ENCODE data around the gene OSTN.
"Not testable (repeated sequence)": the region's sequence is repeated elsewhere in the genome, so short reads cannot be mapped to it uniquely, and the experiment has no call there.

The OSTN gene

DNA sequence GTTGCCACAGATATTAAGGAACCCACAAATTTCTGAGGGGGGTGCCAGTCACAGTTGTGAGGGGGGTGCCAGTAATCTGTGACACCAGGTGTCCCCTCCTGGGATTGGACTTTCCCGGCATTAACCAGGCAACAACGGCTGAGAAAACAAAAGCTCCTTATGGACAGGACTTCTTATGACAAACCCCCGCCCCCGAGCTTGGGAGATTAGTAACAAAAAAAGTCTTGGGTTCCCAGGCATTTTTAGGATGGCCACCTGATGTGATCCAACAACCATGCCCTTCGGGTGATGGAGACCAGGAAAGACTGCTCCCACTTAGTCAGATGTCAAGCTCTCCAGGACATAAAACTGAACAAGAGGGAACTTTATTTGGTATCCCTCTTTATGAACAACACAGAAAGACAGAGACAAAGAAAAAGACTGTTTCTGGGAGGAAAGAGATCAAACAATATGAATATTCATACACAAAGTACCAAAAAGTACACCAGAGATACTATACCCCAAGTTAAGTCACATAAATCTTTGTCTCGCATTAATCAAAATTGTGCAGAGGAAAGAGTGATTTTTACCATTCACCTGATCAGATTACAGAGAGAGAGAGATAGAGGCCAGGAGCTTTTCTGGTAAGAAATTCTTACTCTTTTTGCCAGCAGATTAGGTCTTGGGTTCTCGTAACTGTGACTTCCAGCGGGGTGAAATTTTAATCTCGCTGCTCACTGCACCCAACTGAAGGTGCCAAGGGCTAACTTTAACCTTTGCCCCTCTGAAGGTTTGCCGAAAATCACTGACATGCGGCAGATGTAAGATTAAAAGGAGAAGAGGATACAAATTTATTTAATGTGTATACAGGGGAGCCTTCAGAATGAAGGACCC lies 61.6 kb downstream of the OSTN start:
- H3K27ac ChIP-seq = no peak overlapping the region
- H3K4me3 ChIP-seq = no peak overlapping the region

DNA sequence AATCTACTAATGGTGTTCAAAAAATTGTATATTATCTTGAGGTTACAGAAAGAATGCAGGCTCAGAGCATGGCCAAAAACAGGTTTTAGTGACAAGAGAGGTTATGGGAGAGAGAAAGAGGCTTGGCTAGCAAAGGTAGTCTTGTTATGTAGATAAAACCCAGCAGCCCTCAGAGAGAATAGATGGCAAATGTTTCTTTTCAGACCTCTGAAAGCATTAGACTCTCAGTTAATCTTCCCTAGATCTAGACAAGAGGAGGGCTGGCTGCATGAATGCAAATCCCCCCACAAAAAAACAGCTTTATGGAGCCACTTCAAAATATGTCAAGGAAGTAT lies 62.2 kb downstream of the OSTN start:
- Histone ChIP-seq H3K4me3 (no peak overlapping the region), H3K27ac (no peak overlapping the region)

DNA sequence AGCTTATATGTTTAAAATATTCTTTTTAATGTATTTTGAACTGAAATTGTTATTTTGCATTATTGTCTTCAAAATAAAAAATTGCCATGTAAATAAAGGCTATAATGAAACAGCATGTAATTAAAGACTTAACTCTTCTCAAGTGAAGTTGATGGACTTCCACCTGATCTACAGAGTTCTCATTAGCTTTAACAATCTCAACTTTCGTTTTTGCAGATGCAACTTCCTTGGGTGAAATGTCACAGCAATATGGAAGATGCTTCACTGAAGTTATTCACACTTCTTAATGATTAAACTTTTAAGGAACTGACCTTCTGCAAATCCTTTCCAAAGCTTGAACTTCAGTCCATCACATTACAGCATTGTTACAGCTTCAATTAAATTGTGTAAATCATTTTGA lies 63.6 kb downstream of the OSTN start:
- Histone ChIP-seq H3K27ac (no peak overlapping the region), H3K4me3 (no peak overlapping the region)

DNA sequence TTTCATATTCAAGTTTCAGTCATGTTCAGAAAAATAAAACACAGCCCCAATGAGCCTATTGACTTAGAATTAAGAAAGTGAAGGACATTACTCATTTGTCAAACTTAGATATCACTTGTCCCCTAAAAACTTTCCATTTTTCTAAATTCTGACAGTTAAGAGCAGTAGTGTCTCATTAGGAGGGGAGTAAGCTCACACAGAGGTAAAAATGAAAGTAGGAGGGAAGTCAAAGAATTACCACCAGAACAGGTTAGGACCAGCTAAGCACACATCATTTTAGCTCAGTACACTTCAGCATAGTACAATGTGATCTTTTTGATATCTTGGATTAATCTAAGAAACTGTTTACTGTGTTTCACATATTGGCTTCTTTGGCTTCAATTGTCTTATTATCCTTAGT lies 64.3 kb downstream of the OSTN start:
- H3K4me3 ChIP-seq = no peak overlapping the region
- no peak overlapping the region for H3K27ac ChIP-seq

DNA sequence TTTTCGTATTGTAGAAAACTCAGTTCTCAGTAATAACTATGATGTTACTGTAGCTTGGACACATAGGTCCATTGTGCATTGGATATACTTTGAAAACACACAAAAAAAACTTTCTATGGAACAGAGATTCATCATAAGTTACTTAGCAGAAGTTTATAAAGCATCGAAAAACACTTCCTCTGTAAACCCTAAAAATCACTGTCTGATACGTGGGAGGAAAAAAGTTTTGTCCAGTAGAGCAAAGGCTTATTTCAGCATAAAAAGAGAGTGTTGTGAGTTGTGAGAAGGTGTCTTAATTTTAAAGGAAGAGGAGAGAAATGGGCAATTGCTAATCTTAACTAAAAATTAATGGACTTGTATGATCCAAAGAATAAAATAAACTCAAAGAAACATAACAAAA lies 64.8 kb downstream of the OSTN start:
- Histone ChIP-seq H3K27ac (no peak overlapping the region), H3K4me3 (no peak overlapping the region)

DNA sequence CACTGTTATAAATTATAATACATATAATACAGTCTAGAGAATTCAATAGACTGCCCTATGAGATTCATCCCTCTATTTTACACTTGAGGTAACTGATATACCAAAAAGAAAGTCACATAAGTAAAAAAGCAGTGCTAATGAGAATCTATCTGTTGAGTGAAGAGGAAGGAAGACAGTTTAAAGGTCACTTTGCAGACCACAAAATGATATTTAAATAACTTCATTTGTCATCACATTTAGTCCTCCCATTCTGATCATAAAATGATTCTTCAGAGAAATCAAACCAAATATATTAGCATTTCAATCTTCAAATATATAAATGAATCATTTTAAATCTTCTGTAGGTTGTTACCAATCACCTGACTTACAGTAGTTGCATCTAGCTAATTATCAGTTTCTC lies 69.7 kb downstream of the OSTN start:
- Histone ChIP-seq H3K4me3 (no peak overlapping the region), H3K27ac (no peak overlapping the region)

DNA sequence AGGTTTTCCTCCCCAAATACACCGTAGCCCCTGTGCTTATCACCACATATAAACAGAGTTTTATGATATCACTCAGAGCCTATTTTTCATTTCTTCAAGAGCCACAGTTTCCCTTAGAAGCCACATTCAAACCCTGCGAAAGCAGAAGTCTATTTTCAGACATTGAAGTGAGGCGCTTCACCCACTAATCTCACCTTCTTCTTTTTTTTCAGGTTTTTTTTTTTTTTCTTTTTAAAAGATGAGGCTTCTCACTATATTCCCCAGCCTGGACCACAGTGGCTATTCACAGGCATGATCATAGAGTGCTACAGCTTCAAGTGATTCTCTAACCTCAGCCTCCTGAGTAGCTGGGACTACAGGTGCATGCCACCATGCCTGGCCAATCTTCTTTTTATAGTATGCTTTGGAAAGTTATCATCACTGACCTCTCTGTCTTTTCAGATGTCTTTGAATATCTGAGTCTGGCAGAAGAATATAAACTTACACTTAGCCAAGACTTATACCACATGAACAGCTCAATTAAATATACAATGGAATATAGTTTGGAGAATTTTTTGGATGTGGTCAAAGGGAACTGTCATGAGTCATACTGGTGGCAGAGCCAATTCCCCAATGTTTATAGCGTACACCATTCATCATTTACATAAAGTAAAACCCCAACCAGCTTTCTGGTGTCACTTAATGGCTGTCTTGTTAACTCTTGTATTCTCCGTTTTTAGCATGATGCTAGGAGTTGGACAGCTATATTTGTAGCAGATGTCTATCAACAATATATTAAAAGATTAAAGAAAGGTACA lies 70.4 kb downstream of the OSTN start:
- no peak overlapping the region for H3K27ac ChIP-seq
- no peak overlapping the region for H3K4me3 ChIP-seq

DNA sequence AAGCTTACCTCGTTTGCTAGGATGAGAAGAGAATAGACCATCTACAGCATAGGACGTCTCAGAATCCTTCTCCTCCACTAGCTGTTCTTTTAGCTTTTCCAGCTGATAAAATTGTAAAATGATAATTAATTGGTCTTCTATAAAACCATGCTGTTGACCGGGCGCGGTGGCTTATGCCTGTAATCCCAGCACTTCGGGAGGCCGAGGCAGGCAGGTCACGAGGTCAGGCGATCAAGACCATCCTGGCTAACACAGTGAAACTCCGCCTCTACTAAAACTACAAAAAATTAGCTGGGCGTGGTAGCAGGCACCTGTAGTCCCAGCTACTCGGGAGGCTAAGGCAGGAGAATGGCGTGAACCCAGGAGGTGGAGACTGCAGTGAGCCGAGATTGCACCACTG lies 76.2 kb downstream of the OSTN start:
- H3K27ac ChIP-seq, H3K4me3 ChIP-seq: not testable (repeated sequence)

DNA sequence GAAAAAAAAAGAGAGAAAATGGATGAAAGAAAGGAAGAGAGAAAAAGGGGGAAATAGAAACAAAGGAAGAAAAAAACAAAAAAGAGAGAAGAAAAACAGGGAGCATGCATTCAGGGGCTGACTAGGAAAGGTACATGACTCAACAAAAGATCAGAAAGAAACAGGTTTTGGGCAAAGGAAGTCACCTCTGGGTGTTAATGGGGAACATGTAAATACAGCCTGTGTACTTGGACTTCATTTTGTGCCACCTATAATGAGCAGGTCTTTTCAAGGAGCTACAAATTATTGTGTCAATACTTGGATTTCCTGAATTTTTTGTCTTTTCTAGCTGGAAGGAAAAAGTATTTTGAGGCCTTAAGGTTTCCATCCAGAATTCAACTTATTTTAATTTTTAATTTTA lies 76.7 kb downstream of the OSTN start:
- no peak overlapping the region for H3K27ac ChIP-seq

DNA sequence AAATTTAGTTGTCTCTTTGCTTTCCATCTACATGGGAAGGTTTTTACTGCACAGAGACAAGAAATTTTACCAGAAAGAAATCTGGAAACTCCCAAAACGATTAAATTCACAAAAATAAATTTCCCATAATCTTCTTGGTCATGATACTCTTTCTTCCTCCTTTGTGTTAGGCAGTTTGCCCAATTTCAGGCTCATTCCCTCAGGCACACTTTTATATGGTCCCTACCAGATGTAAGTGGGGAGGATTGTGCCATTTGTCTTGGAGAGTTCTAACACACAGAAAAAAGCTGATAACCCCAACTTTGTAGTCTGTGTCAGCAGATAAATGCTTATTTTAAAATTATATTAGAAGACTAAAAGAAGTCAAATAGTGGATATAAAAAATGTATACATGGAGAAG lies 81.1 kb downstream of the OSTN start:
- Histone ChIP-seq H3K27ac (no peak overlapping the region), H3K4me3 (no peak overlapping the region)

More for the DNA sequence above, 76.7 kb downstream of the OSTN start:
- H3K4me3 ChIP-seq = no peak overlapping the region

DNA sequence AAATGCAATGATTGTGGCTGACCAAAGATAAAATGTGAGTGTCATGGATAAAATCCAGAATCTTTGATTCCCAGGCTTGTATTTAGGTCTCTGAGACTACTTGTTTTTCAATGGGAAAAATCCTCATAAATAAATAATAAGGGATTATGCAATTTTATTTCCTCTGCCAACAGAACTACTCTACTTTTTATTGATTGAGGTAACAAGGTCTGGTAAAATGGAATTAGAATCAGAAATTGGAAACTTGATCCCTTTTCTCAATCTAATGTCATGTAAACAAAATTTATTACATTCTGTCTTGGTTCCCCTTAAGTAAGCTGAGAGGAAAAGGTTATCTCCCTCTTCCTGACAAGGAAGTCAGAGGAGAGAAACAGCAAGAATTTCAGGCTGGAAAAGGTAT lies 81.8 kb downstream of the OSTN start:
- no peak overlapping the region for H3K4me3 ChIP-seq
- H3K27ac ChIP-seq = no peak overlapping the region

DNA sequence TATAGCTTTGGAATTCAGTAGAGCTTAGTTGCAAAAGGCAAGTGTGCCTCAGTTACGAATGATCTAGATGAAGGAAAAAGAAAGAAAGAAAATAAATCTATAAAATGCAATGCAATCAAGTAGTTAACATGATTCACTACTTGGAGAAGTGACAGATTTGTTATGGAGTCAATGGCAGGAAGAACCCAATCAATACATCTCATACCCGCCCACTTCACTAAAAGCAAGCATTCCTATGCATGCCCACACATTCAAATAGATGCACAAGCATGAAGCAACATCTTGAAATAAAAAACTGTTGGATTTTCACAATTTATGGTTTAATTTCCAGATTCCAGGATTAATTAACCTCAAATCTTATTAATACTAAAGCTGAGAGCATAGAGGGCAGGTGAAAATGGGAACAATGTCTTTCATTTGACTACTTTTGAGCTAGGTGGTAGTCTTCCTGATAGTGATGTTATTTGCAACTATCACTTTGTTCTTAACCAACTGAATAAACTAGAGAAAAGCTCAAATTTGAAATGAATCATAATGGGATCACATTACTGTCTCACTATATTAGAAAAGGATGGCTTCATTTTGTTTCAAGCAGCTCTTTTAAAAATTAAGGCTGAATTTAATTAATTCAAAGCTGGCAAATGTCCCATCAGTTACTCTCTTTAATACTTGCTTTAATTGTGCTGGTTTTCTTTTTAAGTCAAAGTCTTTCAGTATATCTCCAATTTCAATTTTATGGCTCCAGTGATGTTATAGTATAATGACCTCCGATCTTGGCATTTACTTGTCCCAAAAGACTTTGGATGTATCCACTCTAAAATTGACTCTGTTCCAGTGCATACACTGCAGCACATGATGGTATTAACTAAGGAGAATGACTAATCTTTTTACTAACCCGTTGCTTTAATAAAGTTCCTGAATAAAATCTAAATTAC lies 83.5 kb downstream of the OSTN start:
- Histone ChIP-seq H3K4me3 (no peak overlapping the region), H3K27ac (no peak overlapping the region)

DNA sequence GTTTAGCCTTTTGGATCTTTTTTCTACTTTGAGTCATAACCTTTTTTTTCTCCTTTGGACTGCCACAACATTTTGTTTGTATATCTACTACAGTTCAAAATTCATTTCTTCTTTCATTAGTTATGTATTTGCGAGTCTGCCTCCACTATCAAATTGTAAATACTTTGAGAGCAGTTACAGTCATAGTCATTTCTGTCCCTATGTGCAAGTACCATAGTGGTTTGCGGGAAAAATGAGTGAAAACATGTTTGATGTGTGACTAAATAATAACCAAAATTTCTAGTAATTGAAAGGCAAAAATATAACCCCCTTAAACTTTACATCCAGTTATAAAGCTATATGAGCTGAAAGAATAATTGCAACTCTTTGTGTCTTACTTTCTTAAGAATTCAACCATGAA lies 84.4 kb downstream of the OSTN start:
- H3K4me3 ChIP-seq = no peak overlapping the region
- H3K27ac ChIP-seq = no peak overlapping the region

DNA sequence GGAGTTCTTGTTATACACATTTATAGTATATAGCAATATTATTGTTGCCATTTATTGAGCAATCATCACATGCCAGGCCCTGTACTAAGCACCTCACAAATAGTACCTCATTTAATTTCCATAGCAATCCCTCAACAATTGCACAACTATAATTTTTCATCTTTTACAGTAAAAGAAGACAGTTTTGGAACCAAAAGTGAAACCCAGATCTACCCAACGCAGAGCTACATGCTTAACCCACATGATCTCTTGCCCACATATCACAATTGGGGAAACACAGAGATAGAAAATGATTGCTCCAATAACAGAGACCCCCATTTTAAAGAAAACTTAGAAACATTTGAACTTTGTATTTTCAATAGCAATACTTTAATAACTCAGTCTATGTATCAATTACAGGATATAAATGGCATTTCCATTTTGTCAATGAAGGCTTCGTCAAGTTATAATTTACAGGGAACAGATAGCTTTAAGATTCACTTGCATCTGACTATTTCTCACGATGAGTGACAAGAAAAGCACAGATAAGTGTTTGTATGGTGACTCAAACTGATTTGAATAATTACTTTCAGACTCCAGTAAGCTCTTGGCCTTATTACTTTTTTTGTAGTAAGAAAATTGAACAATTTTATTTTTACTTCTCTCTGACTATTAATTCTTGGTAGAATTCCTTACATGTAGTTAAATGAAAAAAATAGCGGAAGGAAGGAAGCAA lies 91.4 kb downstream of the OSTN start:
- no peak overlapping the region for H3K4me3 ChIP-seq
- H3K27ac ChIP-seq = peak overlapping the region in 11 of 21 experiments; percentile 0 to 64 (median 46)

DNA sequence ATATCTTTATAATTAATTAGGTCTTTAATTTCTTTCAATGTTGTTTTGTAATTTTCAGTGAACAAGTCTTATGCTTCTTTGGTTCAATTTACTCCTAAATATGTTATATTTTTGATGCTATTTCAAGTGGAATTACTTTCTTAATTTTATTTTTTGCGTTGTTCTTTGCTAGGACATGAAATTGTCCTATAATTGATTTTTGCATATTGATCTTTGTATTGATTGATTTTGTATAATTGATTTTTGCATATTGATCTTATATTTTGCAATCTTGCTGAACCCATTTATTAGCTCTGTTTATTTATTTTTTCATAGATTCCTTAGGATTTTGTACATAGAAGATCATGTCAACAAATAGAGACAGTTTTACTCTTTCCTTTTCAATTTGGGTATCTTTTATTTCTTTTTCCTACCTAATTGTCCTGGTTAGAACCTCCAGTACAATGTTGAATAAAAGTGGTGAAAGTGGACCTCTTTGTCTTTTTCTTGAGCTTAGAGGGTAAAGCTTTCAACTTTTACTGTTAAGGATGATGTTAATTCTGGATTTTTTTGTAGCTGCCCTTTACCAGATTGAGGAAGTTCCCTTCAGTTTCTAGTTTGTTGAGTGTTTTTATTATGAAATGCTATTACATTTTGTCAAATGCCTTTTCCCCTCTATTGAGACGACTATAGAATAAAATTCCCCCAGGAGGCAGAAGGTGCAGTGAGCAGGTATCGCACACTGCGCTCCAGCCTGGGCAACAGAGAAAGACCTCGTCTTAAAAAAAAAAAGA lies 93.4 kb downstream of the OSTN start:
- Histone ChIP-seq H3K4me3 (no peak overlapping the region), H3K27ac (no peak overlapping the region)

DNA sequence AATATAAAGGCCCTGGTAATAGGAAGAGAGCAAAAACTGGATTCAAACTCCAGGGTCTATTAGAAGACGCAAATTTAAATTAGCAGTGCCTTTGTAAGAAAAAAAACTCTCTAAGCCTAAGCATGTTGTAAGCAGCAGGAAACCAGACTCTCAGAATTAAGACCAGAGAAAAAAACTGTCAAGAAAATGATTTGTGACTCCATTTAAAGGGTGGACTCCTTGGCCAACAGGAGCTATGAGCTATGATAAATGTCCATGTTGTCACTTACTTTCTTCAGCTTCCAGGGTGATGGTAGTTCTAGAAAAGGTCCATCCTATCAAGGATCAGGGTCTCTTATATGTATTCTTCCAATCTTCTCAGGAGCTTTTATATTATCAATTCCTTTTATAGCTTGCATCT lies 95.2 kb downstream of the OSTN start:
- no peak overlapping the region for H3K27ac ChIP-seq
- no peak overlapping the region for H3K4me3 ChIP-seq

DNA sequence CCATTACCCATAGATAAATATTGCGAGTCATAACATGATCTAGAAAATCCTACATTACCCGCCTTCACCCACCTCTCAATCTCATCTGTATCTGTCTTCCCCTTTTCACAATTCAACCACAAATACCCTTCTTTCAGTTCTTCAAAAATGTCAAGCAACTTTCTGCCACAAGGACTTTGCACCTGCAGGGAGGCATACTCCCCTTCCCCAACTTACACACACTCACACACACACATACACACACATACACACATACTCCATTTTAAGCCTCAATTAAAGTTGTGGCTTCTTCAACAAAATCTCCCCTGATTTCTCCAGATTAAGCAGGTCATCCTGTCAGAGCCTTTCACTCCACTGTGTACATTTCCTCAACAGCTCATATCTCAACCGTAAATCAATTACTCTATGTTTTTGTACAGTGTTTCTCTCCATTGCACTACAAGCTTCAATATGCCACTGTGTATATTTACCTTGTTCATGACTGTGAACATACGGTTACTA lies 97.0 kb downstream of the OSTN start:
- no peak overlapping the region for H3K27ac ChIP-seq
- no peak overlapping the region for H3K4me3 ChIP-seq

DNA sequence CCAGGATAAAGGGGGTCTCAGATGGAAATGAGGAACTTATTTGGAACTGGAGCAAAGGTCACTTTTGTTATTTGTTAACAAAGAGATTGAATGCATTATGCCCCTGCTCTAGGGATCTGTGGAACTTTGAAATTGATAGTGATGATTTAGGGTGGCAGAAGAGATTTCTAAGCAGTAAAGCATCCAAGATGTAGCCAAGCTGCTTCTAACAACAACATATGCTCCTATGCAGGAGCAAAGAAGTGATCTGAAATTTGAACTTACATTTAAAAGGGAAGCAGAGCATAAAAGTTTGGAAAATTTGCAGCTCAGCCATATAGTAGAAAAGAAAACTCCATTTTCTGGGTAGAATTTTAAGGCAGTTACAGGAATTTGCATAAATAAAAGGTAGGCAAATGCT lies 99.8 kb downstream of the OSTN start:
- no peak overlapping the region for H3K4me3 ChIP-seq
- H3K27ac ChIP-seq = no peak overlapping the region

DNA sequence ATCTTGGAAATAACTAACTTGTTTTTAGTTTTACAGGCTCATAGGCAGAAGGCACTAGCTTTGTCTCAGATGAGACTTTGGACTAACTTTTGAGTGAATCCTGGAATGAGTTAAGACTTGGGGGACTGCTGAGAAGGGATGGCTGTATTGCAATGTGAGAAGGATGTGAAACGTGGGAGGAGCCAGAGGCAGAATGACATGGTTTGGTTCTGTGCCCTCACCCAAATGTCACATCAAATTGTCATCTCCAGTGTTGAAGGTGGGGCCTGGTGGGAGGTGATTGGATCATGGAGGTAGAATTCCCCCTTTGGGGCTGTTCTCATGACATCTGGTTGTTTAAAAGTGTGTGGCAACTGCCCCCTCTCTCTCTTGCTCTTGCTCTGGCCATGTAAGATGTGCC lies 101.4 kb downstream of the OSTN start:
- H3K4me3 ChIP-seq = no peak overlapping the region

More for the DNA sequence above, 101.4 kb downstream of the OSTN start:
- no peak overlapping the region for H3K27ac ChIP-seq
